Muscle layer of duodenum (tissue), 2 donors: ENCODE measurements around the gene ADAMTS18.
"Not testable (repeated sequence)": the region's sequence is repeated elsewhere in the genome, so short reads cannot be mapped to it uniquely, and the experiment has no call there.

ENCODE experiments used
- H3K27ac ChIP-seq: one replicate; pipeline ENCODE4 v1.7.0; 2013; ENCODE audit warnings: mild to moderate bottlenecking, low read length
- H3K27me3 ChIP-seq: one replicate; pipeline ENCODE4 v1.7.0; 2013; ENCODE audit warnings: low read depth, mild to moderate bottlenecking, control low read depth, low read length
- H3K36me3 ChIP-seq, 2 donors: one replicate each; pipeline ENCODE4 v1.7.0; 2013; ENCODE audit warnings: low read length in 2 of 2, control low read depth in 1 of 2, mild to moderate bottlenecking in 1 of 2; ENCODE audit not compliant: insufficient read depth in 2 of 2, control insufficient read depth in 1 of 2
- H3K4me1 ChIP-seq, 2 donors: one replicate each; pipeline ENCODE4 v1.7.0; 2013; ENCODE audit warnings: low read length in 2 of 2, mild to moderate bottlenecking in 2 of 2, control low read depth in 1 of 2, moderate library complexity in 1 of 2; ENCODE audit not compliant: insufficient read depth in 2 of 2, control insufficient read depth in 1 of 2
- H3K4me3 ChIP-seq, 2 donors: one replicate each; pipeline ENCODE4 v1.7.0; 2013; ENCODE audit warnings: low read length in 2 of 2, low read depth in 1 of 2, mild to moderate bottlenecking in 1 of 2
- H3K9me3 ChIP-seq, 2 donors: one replicate each; pipeline ENCODE4 v1.7.0; 2013; ENCODE audit warnings: low read length in 2 of 2, control low read depth in 1 of 2, mild to moderate bottlenecking in 1 of 2; ENCODE audit not compliant: control insufficient read depth in 1 of 2
- donor health status: healthy.

The ADAMTS18 gene

DNA sequence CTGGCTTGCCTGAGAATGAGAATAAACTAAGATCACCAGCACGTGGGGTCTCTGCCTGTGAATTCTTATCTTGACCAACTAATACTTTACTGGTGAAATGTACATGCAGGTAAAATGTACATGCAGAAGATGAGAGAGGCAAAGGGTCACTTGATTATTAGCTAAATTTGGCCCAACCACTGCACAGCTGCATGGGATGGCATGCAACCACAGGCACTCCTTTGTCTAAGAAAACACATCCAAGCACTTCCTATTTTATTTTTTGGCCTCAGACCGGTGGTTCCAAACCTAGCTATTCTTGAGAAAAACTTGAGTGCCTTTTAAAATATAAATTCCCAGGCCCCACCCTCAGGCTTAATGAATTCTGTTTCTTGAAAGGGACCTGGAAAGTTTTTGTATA lies 157.7 kb downstream of the ADAMTS18 start:
- Histone ChIP-seq H3K4me3 (no peak overlapping the region), H3K9me3 (no peaks in the 10 kb centered on the region), H3K27ac (no peak overlapping the region), H3K4me1 (no peaks in the 10 kb centered on the region), H3K27me3 (no peaks in the 10 kb centered on the region), H3K36me3 (no peaks in the 10 kb centered on the region)

DNA sequence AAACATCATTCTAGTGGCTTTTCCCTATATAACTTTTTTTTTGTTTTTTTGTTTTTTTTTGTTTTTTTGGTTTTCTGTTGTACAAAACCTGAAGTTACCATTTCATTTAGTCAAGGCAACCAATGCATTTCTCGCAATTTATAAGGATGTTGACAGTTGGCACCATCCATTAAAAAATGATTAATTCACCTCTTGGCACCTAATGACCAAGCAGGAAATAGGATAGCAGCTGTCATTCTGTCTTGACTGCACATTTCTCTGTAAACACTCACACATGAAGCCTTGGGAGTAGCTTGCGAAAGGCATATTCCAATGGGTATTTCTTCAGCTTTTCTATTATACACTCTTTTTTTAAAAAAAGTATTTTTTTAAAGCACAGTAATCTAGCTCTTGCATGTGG lies 158.2 kb downstream of the ADAMTS18 start:
- H3K27ac ChIP-seq = no peak overlapping the region
- H3K27me3 ChIP-seq = no peaks in the 10 kb centered on the region
- H3K4me3 ChIP-seq = no peak overlapping the region
- no peaks in the 10 kb centered on the region for H3K4me1 ChIP-seq
- no peaks in the 10 kb centered on the region for H3K36me3 ChIP-seq
- no peaks in the 10 kb centered on the region for H3K9me3 ChIP-seq

DNA sequence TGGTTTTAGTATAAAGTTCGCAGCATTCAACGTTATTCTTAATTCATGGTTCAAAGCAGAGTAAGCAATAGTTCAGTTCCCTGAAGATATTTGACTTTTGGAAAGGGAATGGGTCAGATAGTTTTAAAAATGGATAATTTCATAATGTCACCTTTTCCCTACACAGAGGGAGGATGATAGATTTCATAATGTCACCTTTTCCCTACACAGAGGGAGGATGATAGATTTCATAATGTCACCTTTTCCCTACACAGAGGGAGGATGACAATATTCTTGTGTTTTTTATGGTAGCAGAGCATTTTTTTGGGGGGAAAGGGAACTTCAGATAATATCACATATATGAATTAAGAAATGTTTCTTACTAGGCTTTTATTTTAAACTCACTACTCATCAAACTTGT lies 159.5 kb downstream of the ADAMTS18 start:
- H3K36me3 ChIP-seq, H3K9me3 ChIP-seq, H3K4me3 ChIP-seq, H3K27ac ChIP-seq, H3K27me3 ChIP-seq, H3K4me1 ChIP-seq: not testable (repeated sequence)

DNA sequence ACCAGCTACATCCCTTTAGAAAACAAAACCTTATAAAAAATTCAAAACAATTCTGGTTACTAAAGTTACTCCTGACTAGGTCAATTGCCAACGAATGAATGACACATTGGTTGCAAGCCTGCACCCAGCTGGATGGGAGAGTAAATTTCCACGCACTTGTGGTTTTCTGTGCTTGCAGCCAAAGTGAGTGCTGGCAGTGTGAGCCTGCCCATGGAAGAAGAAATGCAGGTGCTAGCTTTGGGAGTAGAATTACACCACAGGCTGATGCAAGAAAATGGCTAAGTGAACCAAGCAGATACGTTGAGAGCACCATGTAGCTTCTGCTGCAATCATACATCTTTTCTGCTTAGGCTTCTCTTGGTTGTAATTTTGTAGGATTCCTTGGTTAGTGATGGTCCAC lies 161.0 kb downstream of the ADAMTS18 start:
- Histone ChIP-seq H3K4me3 (no peak overlapping the region), H3K9me3 (no peaks in the 10 kb centered on the region), H3K27me3 (no peaks in the 10 kb centered on the region), H3K36me3 (no peaks in the 10 kb centered on the region), H3K27ac (no peak overlapping the region), H3K4me1 (no peaks in the 10 kb centered on the region)

DNA sequence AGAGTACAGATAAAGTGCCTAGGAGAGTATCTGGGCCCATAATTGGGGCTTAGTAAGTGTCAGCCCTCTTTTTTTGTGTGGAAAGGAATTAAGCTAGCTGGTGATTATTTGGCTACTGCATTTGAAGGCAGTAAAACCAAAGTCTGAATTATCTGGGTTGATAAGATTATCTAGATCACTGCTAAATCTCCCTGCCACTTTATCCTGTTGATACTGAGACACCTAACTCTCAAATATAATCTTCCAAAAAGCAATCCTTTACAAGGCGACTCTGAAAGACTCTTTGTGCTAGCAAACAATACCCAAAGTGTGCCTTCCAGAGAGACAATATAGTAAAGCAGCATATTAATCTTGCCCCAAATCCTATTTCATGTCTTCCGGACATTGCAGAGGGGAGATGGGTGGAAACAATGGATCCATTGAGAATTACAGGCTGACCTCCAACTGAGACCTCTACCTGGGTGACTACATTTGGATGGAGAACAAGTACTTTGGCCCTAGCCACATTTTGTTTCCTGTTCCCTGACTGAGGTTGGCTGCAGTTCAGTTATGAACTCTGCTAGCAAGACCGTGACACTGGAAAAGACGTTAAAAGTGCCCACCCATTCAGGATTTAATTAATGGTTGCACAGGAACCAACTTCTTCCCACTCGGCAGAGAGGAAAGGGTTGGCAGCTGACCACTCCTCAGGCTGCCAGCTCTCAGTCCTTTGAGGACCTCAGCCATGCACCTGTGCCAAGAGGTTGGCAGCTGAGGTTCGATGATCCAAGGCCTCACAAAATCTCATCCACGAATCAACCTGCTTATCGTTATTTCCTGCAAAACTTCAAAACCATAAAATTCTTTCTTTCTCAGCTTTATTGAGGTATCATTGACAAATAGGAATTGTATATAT lies 163.1 kb downstream of the ADAMTS18 start:
- Histone ChIP-seq H3K9me3 (no peaks in the 10 kb centered on the region), H3K36me3 (no peaks in the 10 kb centered on the region), H3K27me3 (no peaks in the 10 kb centered on the region), H3K27ac (no peak overlapping the region), H3K4me1 (no peaks in the 10 kb centered on the region), H3K4me3 (no peak overlapping the region)

DNA sequence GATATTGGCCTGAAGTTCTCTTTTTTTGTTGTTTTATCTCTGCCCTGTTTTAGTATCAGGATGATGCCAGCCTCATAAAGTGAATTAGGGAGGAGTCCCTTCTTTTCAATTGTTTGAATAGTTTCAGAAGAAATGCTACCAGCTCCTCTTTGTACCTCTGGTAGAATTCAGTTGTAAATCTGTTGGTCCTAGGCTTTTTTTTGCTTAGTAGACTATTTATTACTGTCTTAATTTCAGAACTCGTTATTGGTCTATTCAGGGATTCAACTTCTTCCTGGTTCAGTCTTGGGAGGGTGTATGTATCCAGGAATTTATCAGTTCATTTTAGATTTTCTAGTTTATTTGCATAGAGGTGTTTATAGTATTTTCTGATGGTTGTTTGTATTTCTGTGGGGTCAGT lies 168.6 kb downstream of the ADAMTS18 start:
- not testable (repeated sequence) for H3K27ac ChIP-seq, H3K4me1 ChIP-seq, H3K9me3 ChIP-seq, H3K36me3 ChIP-seq, H3K4me3 ChIP-seq, H3K27me3 ChIP-seq

DNA sequence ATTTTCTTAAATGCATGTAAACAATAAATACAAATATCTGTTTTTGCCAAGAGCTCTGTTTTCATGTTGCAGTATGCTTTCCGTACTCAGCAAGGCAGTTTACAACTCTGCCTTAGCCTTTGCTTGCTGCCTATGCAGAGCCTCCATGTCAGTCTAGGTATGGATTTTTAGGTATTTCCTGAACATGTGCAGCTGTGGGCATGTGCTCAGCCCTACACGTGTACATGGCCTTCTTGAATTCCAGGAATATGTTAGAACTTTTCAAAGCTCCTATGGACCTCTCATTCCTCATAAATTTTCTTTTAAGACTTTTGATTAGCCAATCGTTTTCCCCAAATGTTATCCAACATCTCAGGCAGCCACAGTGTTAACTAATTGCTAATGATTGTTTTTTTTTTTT lies 171.9 kb downstream of the ADAMTS18 start:
- Histone ChIP-seq H3K9me3 (no peaks in the 10 kb centered on the region), H3K36me3 (no peaks in the 10 kb centered on the region), H3K4me1 (no peaks in the 10 kb centered on the region), H3K27me3 (no peaks in the 10 kb centered on the region), H3K27ac (no peak overlapping the region), H3K4me3 (no peak overlapping the region)

DNA sequence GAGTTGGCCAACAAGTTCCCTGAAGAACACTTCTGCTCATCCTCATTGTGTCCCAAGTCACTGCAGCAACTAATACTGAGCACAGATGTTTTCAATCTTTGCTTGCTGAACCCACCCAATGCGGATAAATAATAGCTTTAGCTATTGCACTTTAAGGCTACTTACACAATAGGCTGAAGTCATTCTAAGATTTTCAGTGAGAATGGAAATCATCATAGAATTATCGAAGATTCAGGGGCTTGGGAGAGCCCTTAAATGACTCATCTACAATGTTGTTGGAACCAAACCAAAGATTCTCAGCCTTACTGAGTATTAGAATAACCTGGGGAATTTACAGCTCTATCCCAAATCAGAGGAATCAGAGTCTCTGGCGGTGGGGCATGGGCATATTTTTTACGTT lies 184.4 kb downstream of the ADAMTS18 start:
- Histone ChIP-seq H3K4me1 (no peaks in the 10 kb centered on the region), H3K9me3 (no peaks in the 10 kb centered on the region), H3K36me3 (no peaks in the 10 kb centered on the region), H3K27ac (no peak overlapping the region), H3K4me3 (no peak overlapping the region), H3K27me3 (no peaks in the 10 kb centered on the region)

DNA sequence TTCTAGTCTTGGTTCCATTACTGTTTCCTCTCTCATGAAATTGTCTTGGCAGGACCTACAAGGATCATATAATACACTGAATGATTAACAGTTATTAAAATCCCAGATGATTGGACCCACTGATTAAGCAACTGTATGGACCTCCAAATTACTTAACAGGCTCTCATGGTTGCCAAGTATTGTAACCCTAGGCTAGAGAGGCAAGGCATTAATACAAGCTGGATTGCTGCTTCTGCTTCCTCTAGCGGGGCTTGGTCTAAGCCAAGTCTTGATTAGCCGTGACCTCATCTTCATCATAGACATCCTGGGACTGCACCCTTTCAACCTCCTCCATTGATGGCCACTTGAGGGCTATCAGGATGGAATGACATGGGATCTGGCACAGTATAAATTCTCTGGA lies 188.7 kb downstream of the ADAMTS18 start:
- Histone ChIP-seq H3K27ac (no peak overlapping the region), H3K4me1 (no peaks in the 10 kb centered on the region), H3K4me3 (no peak overlapping the region), H3K36me3 (no peaks in the 10 kb centered on the region), H3K27me3 (no peaks in the 10 kb centered on the region), H3K9me3 (no peaks in the 10 kb centered on the region)

DNA sequence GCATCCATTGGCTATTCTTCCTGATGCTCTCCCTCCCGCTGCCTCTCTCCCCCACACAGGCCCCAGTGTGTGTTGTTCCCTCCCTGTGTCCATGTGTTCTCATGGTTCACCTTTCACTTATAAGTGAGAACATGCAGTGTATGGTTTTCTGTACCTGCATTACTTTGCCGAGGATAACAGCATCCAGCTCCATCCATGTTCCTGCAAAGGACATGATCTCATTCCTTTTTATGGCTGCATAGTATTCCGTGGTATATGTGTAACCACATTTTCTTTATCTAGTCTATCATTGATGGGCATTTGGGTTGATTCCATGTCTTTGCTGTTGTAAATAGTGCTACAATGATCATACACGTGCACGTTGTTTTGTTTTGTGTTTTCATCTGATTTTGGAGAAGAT lies 192.4 kb downstream of the ADAMTS18 start:
- not testable (repeated sequence) for H3K4me3 ChIP-seq, H3K36me3 ChIP-seq, H3K4me1 ChIP-seq, H3K27me3 ChIP-seq, H3K9me3 ChIP-seq, H3K27ac ChIP-seq

DNA sequence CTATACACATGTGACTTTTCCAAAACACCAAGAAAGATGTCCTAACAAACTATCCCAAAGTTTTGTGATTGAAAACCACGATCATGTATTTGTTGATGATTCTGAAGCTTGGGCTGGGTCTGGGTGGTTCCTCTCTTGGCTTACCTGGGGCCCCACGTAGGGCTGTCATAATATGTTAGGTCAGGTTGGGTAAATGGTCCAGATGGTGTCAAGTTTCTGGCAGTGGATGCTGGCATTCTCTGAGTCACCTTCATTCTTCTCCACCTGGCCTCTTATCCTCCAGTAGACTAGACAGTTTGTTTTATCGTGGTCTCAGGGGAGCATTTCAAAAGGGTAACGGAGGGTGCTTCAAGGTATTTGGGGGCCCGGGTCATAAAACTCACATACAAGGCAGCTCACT lies 196.2 kb downstream of the ADAMTS18 start:
- Histone ChIP-seq H3K36me3 (no peaks in the 10 kb centered on the region), H3K27ac (no peak overlapping the region), H3K9me3 (no peaks in the 10 kb centered on the region), H3K4me1 (no peaks in the 10 kb centered on the region), H3K27me3 (peaks cover 6% of the 10 kb centered on the region), H3K4me3 (no peak overlapping the region)

DNA sequence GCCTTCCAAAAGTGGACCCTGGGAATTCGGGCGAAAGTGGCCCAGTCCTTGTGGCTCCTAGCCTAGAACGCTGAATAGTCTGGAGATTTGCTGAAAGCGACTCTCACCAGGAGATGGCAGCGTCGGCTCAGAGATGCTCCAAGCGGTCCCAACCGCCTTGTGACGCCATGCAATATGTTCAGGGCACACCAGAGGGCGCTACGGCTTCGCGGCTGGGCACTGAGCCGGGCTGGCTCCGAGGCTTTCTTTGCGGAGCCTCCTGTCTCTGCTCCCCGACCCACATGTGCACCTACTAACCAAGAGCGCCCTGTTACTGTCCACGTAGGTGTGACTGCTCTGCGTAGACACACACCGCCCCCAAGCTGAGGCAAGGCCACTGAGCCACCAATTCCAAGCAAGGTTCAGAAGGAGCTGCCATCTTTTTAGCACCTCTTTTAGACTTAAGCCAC lies 198.7 kb downstream of the ADAMTS18 start:
- H3K27me3 ChIP-seq = peaks cover 6% of the 10 kb centered on the region
- H3K9me3 ChIP-seq = no peaks in the 10 kb centered on the region
- H3K27ac ChIP-seq = no peak overlapping the region
- no peaks in the 10 kb centered on the region for H3K36me3 ChIP-seq
- H3K4me1 ChIP-seq = no peaks in the 10 kb centered on the region
- no peak overlapping the region for H3K4me3 ChIP-seq
